Astrocyte of the cerebellum (primary cell): ENCODE data around the gene MOB2.

Experiments
- DNase-seq: peaks from one replicate; pipeline ENCODE4 v3.0.0-alpha.2; 2011; ENCODE audit warnings: low read depth
- H3K4me3 ChIP-seq: 2 replicates; pipeline ENCODE4 v1.5.1; 2011; ENCODE audit warnings: mild to moderate bottlenecking, low read depth, low read length, moderate library complexity
- CTCF ChIP-seq: IDR thresholded peaks from 2 replicates; pipeline ENCODE4 v1.5.1; 2012; ENCODE audit warnings: low read length, low read depth, moderate library complexity, mild to moderate bottlenecking; ENCODE audit errors: missing control alignments
- in situ Hi-C: cut with HindIII; loops from 2 replicates; pipeline ENCODE4 v1.10.0; 2017; ENCODE audit warnings: low sequenced_read_pairs

Gene MOB2

GRCh38 chr11:1455032-1455762 lies 31.4 kb downstream of the MOB2 start:
- no peak for TF ChIP-seq CTCF
- H3K4me3 ChIP-seq: no peak overlapping the region
- in situ Hi-C loops: no loop called here
- DNase-seq: no peak

- DNase-seq: no peak
- in situ Hi-C loops: loop anchor here (5.0 kb wide), 1 partner anchor 72 kb away; no protein-coding TSS in a partner anchor
- no peak for TF ChIP-seq CTCF
- H3K4me3 ChIP-seq: no peak overlapping the region
Measured at GRCh38 chr11:1454576-1454975, 32.0 kb downstream of the MOB2 start.

- DNase-seq: no peak
- no peak overlapping the region for H3K4me3 ChIP-seq
- in situ Hi-C loops: loop anchor here (5.0 kb wide), 1 partner anchor 71 kb away; no protein-coding TSS in a partner anchor
- TF ChIP-seq CTCF: no peak
Measured at GRCh38 chr11:1453611-1454034, 33.0 kb downstream of the MOB2 start.

GRCh38 chr11:1452744-1453143 lies 33.8 kb downstream of the MOB2 start:
- H3K4me3 ChIP-seq: no peak overlapping the region
- in situ Hi-C loops: loop anchor here (5.0 kb wide), 1 partner anchor 70 kb away; no protein-coding TSS in a partner anchor
- no peak for DNase-seq
- no peak for TF ChIP-seq CTCF

GRCh38 chr11:1451781-1452470 lies 34.7 kb downstream of the MOB2 start:
- in situ Hi-C loops: loop anchor here (5.0 kb wide), 1 partner anchor 70 kb away; no protein-coding TSS in a partner anchor
- TF ChIP-seq CTCF: no peak
- no peak for DNase-seq
- H3K4me3 ChIP-seq: no peak overlapping the region

GRCh38 chr11:1450949-1451710 lies 35.4 kb downstream of the MOB2 start:
- no peak overlapping the region for H3K4me3 ChIP-seq
- in situ Hi-C loops: loop anchor here (5.0 kb wide), 1 partner anchor 69 kb away; no protein-coding TSS in a partner anchor
- DNase-seq: no peak
- no peak for TF ChIP-seq CTCF
